CD4-positive, alpha-beta T cell treated with Interleukin-6 for 4 hours (primary cell): ENCODE data around the gene NTS.

Experiments
- DNase-seq: peaks from one replicate; pipeline ENCODE4 v3.0.0-alpha.2; 2020; ENCODE audit warnings: mixed read lengths

Gene NTS, protein sequence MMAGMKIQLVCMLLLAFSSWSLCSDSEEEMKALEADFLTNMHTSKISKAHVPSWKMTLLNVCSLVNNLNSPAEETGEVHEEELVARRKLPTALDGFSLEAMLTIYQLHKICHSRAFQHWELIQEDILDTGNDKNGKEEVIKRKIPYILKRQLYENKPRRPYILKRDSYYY

DNA sequence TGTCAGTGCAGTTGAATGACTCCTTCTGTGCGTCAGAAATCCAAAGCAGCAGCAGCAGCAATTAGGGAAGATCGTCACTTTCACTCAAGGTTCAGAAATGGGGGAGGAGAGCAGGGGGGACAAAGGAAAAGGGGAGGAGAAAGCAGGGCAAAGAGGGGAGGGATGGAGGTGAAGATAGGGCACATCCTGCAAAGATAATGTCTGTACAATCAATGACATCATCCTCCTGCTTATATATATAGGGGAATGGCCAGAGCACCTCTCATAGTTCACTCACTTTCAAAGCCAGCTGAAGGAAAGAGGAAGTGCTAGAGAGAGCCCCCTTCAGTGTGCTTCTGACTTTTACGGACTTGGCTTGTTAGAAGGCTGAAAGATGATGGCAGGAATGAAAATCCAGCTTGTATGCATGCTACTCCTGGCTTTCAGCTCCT lies at the start of gene NTS:
Gene NTS, plus strand, starts transcription at position 265 of the 431 bp plus-strand sequence. Its CDS starts 109 bp downstream, at position 374.
- DNase-seq, result no peak

GRCh38 chr12:85825746-85826145 lies 48.3 kb upstream of the NTS start:
- no peak for DNase-seq

DNA sequence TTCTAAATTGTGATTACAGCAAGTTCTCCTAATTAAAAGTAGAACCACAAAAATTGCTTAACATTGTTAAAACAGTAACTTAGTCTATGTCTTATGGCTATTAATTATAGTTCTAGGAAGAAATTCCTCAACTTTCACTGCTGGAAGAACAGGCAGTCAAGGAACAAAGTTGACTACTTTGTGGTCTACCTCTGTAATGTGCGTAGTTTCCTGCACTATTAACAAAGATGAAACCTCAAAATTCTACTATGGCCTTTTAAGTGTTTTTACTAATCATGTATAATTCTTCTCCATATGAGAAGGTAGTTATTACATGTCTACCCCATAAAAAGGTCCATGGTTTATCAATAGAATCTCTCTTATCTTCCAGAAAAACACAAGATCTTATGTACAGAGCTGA lies 45.5 kb upstream of the NTS start:
- DNase-seq, result no peak

GRCh38 chr12:85829391-85829790 lies 44.7 kb upstream of the NTS start:
- no peak for DNase-seq

DNA sequence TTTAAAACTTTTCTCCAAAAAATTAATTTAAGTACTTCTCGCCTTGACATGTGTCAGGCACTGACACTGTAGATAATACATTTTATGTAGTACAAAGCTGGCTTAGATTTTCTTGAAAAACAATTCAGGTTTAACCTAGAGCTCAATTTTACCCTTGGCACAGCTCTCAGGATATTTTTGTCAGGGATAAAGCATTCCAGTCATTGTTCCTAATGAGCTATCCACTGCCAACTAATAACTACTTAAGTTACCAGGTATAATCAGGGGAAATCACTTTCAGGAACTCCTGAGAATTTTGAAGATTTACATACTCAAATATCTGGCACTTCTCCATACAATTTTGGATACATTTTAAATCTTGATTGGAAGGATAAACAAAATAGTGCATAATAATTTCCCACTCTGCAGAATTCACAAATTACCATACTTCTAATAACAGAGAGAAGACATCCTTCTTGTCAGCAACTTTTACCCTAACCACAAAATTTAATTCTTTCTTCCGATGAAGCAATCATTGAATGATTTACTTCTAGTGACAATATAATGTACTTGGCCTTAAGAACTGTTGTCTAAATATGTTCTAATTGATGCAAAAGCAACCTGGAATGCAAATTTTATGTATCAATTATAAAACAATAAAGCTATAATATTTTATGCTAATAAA lies 42.6 kb upstream of the NTS start:
- DNase-seq, result no peak

DNA sequence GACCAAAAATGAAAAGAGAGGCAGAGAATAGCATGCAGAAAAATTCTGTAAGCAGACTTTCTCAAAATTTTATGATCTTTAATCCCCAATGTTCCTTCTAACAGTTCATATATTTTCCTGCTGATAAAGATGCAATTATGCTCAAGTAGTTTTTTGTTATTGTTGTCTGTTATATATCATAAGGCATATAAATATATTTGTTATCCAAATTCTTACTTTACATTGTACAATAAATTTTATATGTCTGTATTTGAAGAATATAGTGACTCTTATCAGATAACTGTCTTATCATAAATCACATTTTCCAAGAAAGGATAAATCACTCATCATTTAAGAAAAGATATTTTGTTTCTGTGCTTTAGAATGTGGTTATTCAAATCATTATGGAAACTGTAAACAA lies 40.5 kb upstream of the NTS start:
- DNase-seq, result no peak

DNA sequence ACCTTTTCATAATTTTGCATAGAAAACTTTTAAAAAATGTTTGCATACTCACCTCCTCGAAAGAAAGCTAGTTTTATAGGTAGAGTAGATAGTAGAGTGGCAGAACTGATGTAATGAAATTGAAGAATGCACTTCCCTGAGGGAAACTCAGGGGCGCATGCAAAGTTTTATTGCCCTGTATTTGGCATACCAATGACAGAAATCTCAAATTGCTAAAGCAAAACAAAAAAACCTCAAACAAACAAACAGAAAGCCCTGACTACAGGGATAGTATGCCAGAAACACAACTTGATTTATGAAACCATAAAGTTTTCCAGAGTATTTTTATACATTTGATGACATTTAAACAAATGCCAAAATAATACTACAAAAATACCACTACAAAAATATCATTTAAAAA lies 39.7 kb upstream of the NTS start:
- no peak for DNase-seq

GRCh38 chr12:85835426-85836196 lies 38.5 kb upstream of the NTS start:
- DNase-seq, result no peak

GRCh38 chr12:85836197-85837090 lies 37.7 kb upstream of the NTS start, which contains the start of gene RASSF9:
Gene RASSF9 (minus strand): TSS chr12:85836409. CDS start chr12:85836201, 208 bp downstream.
- DNase-seq, result no peak

- DNase-seq, result no peak
These were observed 30.3 kb upstream of the NTS start for GRCh38 chr12:85843606-85844310.

DNA sequence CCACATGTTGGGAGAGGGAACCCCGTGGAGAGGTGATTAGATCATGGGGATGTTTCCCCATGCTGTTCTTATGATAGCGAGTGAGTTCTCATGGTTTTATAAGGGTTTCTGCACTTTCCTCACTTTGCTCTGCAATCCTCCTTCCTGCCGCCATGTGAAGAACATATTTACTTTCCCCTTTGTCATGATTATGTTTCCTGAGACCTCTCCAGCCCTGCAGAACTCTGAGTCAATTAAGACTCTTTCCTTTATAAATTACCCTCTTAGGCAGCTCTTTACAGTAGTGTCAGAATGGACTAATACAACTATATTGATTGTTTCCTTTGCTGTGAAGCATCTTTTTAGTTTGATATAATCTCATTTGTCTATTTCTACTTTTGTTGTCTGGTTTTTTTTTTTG lies 24.8 kb upstream of the NTS start:
- no peak for DNase-seq

GRCh38 chr12:85855305-85855704 lies 18.8 kb upstream of the NTS start:
- DNase-seq, result no peak

DNA sequence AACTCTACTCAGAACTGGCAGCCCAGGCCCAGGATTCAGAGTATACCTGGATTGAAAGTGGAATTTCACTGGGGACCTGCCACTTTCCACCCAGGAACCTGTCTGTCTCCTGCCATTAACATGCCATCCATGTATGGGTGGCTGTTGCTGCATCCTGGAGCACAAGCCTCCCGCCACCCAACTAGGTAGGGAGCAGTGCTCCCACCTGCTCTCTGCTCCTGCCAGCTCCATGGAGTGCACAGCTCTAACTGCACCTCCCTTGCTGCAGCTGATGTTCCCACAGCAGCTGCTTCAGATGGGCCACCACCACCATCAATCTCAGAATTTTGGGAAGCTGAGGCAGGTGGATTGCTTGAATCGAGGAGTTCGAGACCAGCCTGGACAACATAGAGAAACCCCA lies 17.1 kb upstream of the NTS start:
- no peak for DNase-seq

- DNase-seq, result no peak
These were observed 8.2 kb upstream of the NTS start for GRCh38 chr12:85865890-85866289.

- no peak for DNase-seq
These were observed 6.9 kb upstream of the NTS start for GRCh38 chr12:85866986-85867776.

- DNase-seq, result no peak
These were observed 1.5 kb upstream of the NTS start for GRCh38 chr12:85872497-85873091.

DNA sequence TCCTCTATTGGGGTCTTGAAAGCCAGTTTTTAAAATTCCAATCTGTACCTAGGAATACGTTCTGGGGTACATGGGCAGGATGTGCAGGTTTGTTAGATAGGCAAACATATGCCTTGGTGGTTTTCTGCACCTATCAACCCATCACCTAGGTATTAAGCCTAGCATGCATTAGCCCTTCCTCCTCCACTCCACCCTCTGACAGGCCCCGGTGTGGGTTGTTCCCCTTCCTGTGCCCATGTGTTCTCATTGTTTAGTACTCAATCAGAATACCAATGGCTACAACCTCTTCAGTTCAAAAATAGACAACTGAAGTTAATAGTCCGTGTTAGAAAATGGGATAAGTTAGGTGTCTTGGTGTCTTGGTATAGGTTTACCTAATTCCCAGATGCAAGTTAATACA lies 3.4 kb downstream of the NTS start:
- no peak for DNase-seq

- DNase-seq, result no peak
These were observed 9.7 kb downstream of the NTS start for GRCh38 chr12:85883763-85884162.

DNA sequence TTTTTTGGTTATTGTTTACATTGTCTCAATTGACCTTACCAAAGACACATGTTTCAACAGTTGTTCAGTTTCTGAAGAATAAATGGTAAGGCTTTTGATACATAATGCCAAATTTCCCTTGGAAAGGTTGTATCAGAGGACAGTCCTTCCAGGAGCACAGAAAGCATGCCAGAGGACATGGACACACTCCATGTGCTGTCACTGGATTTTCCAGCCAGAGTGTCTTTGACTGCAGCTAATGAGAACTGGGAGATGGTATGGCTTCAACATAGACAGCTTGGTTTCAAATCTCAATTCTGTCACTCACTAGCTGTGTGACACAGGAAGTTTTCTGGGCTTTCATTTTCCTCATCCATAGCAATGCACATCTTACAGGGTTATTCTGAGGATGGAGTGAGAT lies 20.6 kb downstream of the NTS start:
- no peak for DNase-seq

DNA sequence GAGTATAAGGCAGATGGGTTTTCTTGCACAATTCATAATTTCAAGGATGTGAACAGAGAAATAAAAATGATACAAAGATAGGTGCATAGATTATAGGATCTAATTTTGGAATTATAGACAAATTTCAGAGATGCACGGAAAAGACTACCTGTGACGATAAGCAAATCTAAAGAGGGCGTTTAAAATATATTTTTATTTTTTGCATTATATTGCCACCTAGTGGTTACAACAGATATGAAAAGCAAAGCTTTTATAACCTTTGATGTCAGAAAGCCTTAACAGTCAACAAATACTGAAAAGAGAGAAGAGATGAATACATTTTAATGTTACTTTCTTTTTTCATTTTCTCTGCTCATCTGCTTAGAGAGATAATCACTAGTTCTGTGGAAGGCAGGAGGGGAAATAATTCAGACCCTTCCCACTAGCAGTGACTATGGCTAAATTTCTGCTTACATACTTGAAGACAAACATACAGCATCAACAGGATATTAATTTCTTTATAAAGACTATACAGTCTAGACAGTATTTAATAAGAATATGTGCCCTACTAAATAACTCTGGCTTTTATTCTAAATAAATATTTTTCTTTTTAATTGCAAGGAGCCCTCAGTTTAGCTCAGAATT lies 46.3 kb downstream of the NTS start:
- no peak for DNase-seq
